ENCODE measurements around the gene GLG1. TPM values are rescaled to one million over a fixed set of nuclear protein-coding genes. Genes with fewer than 3 reads are reported as not detected.

The GLG1 gene
- polyA plus RNA-seq, 3 donors from 2014 or later, result 80.8 to 190 (median 86.3) TPM

DNA sequence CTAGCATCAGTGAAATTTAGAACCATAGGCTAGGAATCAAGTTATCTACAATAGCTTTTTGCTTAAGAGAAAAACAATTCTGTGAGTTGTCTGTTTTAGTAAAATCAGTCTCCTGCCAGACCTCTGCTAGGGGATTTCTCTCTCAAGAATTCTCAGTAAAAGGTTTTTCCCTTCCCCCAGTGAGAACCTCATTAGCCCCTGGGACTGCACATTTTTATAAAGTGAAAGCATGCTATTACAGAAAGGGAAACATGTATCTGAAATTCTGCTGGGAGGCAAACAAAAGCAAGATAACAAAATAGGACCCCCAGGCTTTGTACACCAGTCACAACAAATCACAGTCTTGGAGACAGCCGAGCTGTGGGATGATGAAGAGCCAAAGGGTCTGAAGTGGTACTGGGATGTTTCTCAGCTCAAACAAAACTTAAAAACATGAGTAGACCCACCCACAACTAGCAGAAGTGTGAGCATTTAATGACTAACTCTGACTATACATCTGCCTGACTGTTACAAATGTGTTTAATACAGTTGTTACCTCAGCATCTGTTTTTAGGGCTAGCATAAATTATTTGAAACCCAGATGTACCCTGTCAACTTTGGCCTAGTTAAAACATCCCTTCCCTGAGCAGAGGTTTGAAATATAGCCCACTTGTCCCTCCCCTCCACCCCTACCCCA is 20.0 kb upstream of the GLG1 start:
- no peak for DNase-seq
- Mint-ChIP-seq H3K27me3 (ENCODE audit: low read depth in 3 of 3) (no peaks in the 10 kb centered on the region), H3K36me3 (peaks cover 16 to 72% (median 29%) of the 10 kb centered on the region in 3 donors), H3K4me1 (peaks cover 0 to 5% of the 10 kb centered on the region in 2 donors), H3K4me3 (no peak overlapping the region), H3K27ac (peak overlapping the region in 2 of 6 donors; percentile 42 to 65), H3K9me3 (no peaks in the 10 kb centered on the region)

DNA sequence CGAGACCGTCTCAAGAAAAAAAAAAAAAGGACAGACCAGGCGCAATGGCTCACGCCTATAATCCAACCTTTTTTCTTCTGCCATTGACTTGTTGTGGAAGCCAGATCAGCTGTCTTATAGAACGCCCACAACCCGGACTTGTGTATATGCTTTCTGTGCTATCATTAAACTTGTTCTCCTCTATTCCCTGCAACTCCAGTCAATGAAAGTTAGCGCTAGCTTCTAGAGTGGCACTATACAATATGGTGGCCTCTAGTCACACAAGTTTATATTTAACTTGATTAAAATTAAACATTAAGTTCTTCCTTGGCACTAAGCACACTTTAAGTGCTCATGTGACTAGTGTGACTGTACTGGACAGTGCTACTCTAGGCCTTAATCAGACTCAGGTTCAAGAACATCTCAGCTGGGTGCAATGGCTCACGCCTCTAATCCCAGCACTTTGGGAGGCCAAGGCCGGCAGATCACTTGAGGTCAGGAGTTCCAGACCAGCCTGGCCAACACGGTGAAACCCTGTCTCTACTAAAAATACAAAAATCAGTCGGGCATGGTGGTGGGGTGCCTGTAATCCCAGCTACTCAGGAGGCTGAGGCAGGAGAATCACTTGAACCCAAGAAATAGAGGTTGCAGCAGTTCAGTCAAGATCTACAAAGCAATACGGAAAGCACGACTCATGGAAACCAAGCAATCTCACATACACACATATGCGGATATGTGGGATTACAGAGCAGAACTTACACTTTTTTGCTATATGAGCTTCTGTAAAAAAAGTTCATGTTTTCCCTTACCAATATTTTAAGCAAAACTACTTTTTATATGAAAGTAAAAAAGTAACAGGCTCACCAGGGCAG is 18.8 kb upstream of the GLG1 start:
- H3K36me3 Mint-ChIP-seq, result peaks cover 16 to 70% (median 27%) of the 10 kb centered on the region in 3 donors
- peaks cover 0 to 5% of the 10 kb centered on the region in 2 donors for H3K4me1 Mint-ChIP-seq
- peak overlapping the region in 1 of 6 donors; percentile 35 for H3K27ac Mint-ChIP-seq
- H3K27me3 Mint-ChIP-seq (ENCODE audit: low read depth in 3 of 3), result no peaks in the 10 kb centered on the region
- H3K9me3 Mint-ChIP-seq, result no peaks in the 10 kb centered on the region
- H3K4me3 Mint-ChIP-seq, result no peak overlapping the region
- DNase-seq, result no peak

DNA sequence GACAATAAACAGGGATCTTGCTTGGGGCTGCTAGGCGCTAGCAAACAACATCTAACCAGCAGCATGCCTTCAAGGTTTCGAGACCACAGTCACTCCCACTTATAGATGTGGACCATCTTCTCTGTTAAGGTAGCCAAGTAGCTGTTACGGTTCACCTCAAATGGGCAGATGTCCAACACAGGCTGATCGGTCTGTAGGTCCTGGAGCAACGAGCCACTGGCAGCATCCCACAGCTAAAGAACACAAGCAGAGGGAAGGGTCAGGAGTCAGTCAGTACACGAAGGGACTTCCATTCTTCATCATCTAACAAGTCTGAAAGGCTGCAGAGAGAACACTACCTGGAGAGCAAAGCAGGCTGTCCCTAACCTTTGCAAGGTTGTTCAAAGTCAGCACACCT is 16.9 kb upstream of the GLG1 start:
- H3K9me3 Mint-ChIP-seq, result no peaks in the 10 kb centered on the region
- H3K4me3 Mint-ChIP-seq, result no peak overlapping the region
- peaks cover 12 to 60% (median 16%) of the 10 kb centered on the region in 3 donors for H3K36me3 Mint-ChIP-seq
- no peak overlapping the region for H3K27ac Mint-ChIP-seq
- no peak for DNase-seq
- H3K27me3 Mint-ChIP-seq (ENCODE audit: low read depth in 3 of 3), result peaks cover 0 to 2% (median 0%) of the 10 kb centered on the region in 3 donors
- peaks cover 0 to 5% of the 10 kb centered on the region in 2 donors for H3K4me1 Mint-ChIP-seq

DNA sequence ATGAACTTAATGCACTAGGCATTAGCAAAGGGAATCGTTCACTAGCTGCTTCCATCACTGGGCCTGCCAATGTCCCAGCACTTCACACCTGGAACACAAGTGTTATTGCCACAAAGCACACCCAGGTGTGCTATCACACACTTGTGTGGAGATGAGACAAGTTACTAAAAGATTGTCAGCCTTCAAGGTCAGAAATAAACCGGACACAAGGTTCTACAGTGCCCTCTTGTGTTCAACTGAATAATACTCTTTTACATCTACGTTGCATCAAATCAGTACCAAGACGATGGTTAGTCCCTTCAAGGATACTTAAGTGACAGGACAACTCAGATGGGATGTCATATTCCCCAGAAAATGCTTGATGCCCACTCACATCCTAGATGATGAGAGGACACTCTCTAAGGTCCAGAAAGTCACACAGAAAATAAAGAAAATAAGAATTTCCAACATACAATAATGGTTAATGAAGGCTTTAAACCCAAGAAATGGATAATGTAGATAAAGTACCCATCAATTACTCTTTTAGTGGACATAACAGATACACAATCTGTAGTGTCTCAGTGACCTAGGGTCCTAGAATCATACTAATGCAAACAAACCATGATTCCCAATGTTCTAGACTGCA is 16.4 kb upstream of the GLG1 start:
- Mint-ChIP-seq H3K4me1 (peaks cover 0 to 5% of the 10 kb centered on the region in 2 donors), H3K27ac (peak overlapping the region in 4 of 6 donors; percentile 38 to 67 (median 52)), H3K36me3 (peaks cover 10 to 55% (median 16%) of the 10 kb centered on the region in 3 donors), H3K4me3 (no peak overlapping the region), H3K9me3 (no peaks in the 10 kb centered on the region), H3K27me3 (ENCODE audit: low read depth in 3 of 3) (peaks cover 0 to 2% (median 0%) of the 10 kb centered on the region in 3 donors)
- peak; percentile 24 to 41 (median 37) for DNase-seq

DNA sequence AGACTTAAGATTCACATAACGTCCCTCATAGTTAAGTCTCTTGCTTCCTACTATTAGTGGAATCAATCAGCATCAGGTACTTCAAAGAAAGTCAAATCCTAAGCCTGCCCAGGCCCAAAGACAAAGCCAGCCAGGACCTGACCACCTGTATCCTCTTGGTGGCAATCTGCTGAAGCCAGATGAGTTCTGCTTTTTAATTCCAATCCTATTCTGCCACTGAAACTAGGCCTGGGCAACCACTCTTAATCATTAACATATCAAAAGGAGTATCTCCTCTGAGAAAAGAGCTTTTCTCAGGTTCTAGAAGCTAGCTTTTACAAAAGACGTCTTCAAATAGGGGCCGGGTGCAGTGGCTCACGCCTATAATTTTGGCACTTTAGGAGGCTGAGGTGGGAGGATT is 15.1 kb upstream of the GLG1 start:
- Mint-ChIP-seq H3K27me3 (ENCODE audit: low read depth in 3 of 3) (peaks cover 0 to 2% (median 0%) of the 10 kb centered on the region in 3 donors), H3K27ac (no peak overlapping the region), H3K36me3 (peaks cover 6 to 44% (median 13%) of the 10 kb centered on the region in 3 donors), H3K4me3 (no peak overlapping the region), H3K9me3 (no peaks in the 10 kb centered on the region), H3K4me1 (peaks cover 0 to 5% of the 10 kb centered on the region in 2 donors)
- no peak for DNase-seq

DNA sequence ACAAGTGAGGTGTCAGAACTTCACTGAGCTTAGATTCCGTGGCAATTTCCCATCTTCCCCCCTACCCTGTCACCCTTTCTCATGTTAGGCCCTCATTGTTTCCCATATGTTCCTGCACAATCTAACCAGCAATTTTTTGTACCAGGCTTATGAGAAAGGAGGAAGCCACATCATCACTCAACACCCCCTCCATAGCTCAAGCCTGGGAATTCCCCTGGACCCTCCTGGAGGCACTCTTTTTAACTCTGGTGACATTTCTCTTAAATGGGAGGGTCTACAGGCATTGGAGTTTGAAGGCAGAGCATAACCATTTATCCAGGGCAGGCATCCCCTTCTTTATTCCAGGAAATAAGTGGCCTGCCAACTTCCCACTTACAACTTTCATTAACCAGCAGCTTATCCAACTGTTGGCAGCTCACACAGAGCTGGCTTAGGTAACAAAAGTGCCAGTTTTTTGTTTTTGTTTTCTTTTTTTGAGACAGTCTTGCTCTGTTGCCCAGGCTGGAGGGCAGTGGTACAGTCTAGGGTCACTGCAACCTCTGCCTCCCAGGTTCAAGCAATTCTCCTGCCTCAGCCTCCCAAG is 10.4 kb upstream of the GLG1 start:
- Mint-ChIP-seq H3K9me3 (no peaks in the 10 kb centered on the region), H3K36me3 (peaks cover 3 to 12% (median 5%) of the 10 kb centered on the region in 3 donors), H3K4me3 (no peak overlapping the region), H3K27ac (peak overlapping the region in 1 of 6 donors; percentile 43), H3K27me3 (ENCODE audit: low read depth in 3 of 3) (peaks cover 0 to 2% (median 0%) of the 10 kb centered on the region in 3 donors), H3K4me1 (no peaks in the 10 kb centered on the region)
- no peak for DNase-seq

DNA sequence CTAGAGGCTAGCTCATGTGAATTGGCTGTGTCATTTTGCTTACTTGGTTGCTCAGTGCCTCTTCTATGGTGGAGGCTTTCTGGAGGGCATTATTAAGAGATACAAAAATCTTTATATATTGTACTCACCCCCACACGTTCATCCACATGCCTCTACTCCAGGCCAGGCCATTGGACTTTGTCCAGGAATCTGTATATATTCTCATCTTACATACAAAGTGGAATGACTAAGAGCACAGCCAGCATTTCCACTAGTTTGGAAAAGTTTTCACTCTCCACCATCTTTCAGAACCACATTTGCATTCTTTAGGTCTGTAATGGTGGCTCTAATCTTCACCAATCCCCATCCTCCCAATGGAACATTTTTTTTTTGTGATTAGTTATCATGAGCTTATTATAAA is 4.8 kb upstream of the GLG1 start:
- Mint-ChIP-seq H3K9me3 (no peaks in the 10 kb centered on the region), H3K36me3 (peaks cover 0 to 3% (median 0%) of the 10 kb centered on the region in 3 donors), H3K4me3 (no peak overlapping the region), H3K27ac (no peak overlapping the region), H3K4me1 (peaks cover 9 to 17% of the 10 kb centered on the region in 2 donors), H3K27me3 (ENCODE audit: low read depth in 3 of 3) (peaks cover 1 to 3% (median 3%) of the 10 kb centered on the region in 3 donors)
- DNase-seq, result no peak

DNA sequence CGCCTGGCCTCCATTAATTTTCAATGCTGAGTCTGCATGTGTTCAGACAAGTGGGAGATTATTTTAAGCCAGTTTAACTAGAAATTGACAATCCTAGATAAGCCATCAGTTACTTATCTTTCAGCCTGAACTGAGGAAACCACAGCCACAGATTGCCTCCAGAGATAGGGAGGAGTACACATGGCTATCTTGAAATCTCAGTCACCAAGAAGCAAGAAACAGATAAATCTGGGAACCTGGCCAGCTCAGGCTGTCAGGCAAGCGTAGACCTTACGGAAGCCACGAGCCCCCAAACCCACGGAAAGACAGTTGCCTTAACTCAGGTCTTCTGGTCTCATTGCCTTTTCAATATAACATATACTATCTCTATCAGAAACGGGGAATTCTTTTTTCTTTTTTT is 2.0 kb upstream of the GLG1 start:
- no peaks in the 10 kb centered on the region for H3K36me3 Mint-ChIP-seq
- peak overlapping the region in 1 of 5 donors; percentile 46 for H3K4me3 Mint-ChIP-seq
- H3K4me1 Mint-ChIP-seq, result peaks cover 33 to 42% of the 10 kb centered on the region in 2 donors
- peaks cover 3 to 5% (median 5%) of the 10 kb centered on the region in 3 donors for H3K27me3 Mint-ChIP-seq (ENCODE audit: low read depth in 3 of 3)
- H3K9me3 Mint-ChIP-seq, result no peaks in the 10 kb centered on the region
- DNase-seq, result no peak
- peak overlapping the region in 2 of 6 donors; percentile 28 to 39 for H3K27ac Mint-ChIP-seq

DNA sequence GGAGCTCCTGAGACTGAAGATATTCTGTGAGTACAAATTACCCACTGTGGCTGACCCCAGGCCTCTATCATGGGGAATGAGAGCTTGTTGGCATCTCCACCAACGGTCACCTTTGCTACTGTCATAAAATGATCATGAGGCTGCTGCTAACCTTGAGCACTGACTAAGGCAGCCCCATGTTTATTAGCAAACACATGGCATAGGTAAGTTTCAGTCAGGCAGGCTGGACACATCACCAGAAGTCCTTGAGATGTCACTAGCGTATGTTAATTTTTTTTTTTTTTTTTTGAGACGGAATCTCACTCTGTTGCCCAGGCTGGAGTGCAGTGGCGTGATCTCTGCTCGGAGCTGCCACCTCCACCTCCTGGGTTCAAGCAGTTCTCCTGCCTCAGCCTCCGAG is 1.5 kb upstream of the GLG1 start:
- no peak for DNase-seq
- Mint-ChIP-seq H3K4me3 (peak overlapping the region in 3 of 5 donors; percentile 46 to 95 (median 92)), H3K27me3 (ENCODE audit: low read depth in 3 of 3) (peaks cover 3 to 5% (median 5%) of the 10 kb centered on the region in 3 donors), H3K27ac (peak overlapping the region in 1 of 6 donors; percentile 61), H3K9me3 (no peaks in the 10 kb centered on the region), H3K36me3 (no peaks in the 10 kb centered on the region), H3K4me1 (peaks cover 39 to 48% of the 10 kb centered on the region in 2 donors)

DNA sequence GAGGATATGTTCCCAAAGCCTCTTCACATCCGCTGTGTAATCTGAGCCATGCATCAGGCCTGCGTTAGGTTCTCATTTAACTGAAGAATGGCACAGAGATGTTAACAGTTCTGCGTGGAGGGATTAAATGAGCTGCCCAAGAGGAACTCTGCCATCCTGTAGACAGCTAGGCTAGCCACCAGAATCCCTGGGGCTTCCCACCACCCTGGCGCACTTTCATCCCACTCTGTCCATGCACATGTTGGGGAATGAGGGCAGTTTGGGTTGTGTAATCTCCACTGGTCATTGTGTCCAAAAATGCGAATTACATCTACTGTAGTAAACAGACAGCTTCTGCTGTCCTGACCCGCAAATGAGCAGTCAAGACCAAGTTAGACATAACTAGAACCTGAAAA is 1.0 kb upstream of the GLG1 start:
- H3K36me3 Mint-ChIP-seq, result no peaks in the 10 kb centered on the region
- H3K4me1 Mint-ChIP-seq, result peaks cover 42 to 52% of the 10 kb centered on the region in 2 donors
- H3K27me3 Mint-ChIP-seq (ENCODE audit: low read depth in 3 of 3), result peaks cover 3 to 5% (median 5%) of the 10 kb centered on the region in 3 donors
- H3K9me3 Mint-ChIP-seq, result no peaks in the 10 kb centered on the region
- H3K27ac Mint-ChIP-seq, result peak overlapping the region in 3 of 6 donors; percentile 24 to 64 (median 61)
- peak overlapping the region; percentile 88 to 99 (median 95) for H3K4me3 Mint-ChIP-seq
- DNase-seq, result no peak

DNA sequence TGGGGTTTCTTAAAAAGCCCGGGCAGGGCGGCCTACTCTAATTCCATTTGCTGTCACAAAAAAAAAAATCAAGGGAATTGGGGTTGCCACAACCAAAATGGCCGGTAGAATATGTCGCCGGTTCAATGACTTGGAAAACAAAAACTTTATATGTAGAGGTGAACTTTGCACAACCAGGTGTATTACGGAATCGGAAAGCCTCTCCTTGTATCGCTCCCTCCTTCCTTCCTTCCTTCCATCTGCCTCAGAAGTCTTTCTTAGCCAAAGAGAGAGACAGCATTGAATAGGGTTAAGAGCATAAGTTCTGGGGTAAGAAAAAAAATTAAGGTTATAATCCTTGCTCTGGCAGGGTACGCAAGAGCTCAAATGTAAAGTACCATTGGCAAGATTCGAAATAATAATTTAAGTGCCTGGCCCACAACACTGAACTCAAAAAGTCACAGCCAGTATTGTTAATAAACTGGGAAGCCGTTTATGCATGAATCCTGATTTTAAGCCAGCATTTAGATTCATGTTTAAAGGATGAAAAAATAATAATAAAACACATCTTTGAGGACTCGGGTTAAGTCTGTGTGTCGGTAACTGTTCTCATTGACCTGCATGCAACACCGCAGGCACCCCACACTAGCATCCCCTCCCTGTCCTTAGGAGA is 522 bp upstream of the GLG1 start:
- Mint-ChIP-seq H3K4me1 (peaks cover 47 to 56% of the 10 kb centered on the region in 2 donors), H3K36me3 (no peaks in the 10 kb centered on the region), H3K4me3 (peak overlapping the region; percentile 88 to 99 (median 95)), H3K27ac (peak overlapping the region; percentile 86 to 98 (median 92)), H3K27me3 (ENCODE audit: low read depth in 3 of 3) (peaks cover 3 to 5% (median 5%) of the 10 kb centered on the region in 3 donors), H3K9me3 (no peaks in the 10 kb centered on the region)
- DNase-seq, result no peak

DNA sequence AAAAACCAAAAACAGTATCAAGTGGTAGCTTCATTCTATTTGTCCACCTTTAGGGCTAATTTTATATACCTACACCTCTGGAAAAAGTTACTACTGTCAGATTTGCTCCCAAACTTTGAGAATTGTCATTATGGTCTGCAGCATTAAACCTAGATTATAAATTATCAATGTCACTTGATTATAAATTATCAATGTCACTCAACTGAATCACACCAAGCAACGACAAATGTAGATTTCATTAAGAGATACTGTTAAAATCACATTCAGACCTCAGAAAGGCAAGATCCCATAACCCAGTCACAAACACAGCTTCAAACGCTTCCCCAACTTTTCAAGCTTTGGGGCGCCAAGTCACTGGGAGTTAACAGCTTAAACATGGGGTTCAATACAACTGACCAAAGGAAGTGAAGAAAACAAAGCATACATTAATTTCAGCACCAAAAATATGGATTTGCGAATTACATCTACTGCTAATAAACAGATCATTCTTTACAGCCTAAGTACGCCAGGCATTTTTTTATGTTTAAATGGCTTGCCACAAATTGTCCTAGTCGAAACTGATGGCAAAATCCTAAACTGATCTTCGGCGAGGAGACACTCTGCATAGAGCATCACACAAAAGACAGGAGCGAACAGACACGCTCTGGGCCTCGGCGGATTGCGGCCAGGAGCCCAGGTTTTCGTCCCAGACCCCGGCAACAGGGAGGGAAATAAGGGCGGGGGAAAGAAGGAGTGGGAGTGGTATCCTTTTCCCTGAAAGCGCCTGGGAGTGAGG is 981 bp downstream of the GLG1 start:
- Mint-ChIP-seq H3K27ac (peak overlapping the region; percentile 94 to 98 (median 97)), H3K9me3 (no peaks in the 10 kb centered on the region), H3K36me3 (no peaks in the 10 kb centered on the region), H3K27me3 (ENCODE audit: low read depth in 3 of 3) (peaks cover 4 to 5% (median 5%) of the 10 kb centered on the region in 3 donors), H3K4me3 (peak overlapping the region; percentile 92 to 99 (median 95)), H3K4me1 (peaks cover 58 to 71% of the 10 kb centered on the region in 2 donors)
- DNase-seq, result peak in 1 of 3 donors; percentile 14
